GM12891 (cell line): Measurements from ENCODE around the gene DLGAP1.

Experiments used
- DNase-seq: peaks from one replicate; pipeline ENCODE4 v3.0.0; 2011; ENCODE audit warnings: low spot score; ENCODE audit not compliant: insufficient read length
- FAIRE-seq: peaks from 2 replicates; lab custom pipeline; 2011; peaks lifted over from hg19 to GRCh38; lab: Jason Lieb, UNC
- PAX5 ChIP-seq: IDR thresholded peaks from 2 replicates; pipeline ENCODE4 v1.6.1; 2011; ENCODE audit warnings: low read length, moderate library complexity, mild to moderate bottlenecking; ENCODE audit not compliant: insufficient read depth, severe bottlenecking
- POLR2A ChIP-seq: IDR thresholded peaks from 2 replicates; pipeline ENCODE4 v1.6.1; 2011; ENCODE audit warnings: low read depth, low read length, control low read depth
- POLR2AphosphoS5 ChIP-seq: IDR thresholded peaks from 2 replicates; pipeline ENCODE4 v1.6.1; 2011; ENCODE audit warnings: low read depth, low read length, control low read depth
- POU2F2 ChIP-seq: IDR thresholded peaks from 2 replicates; pipeline ENCODE4 v1.6.1; 2011; ENCODE audit warnings: low read depth, mild to moderate bottlenecking, control low read depth, low read length, moderate library complexity
- SPI1 ChIP-seq: IDR thresholded peaks from 2 replicates; pipeline ENCODE4 v1.6.1; 2011; ENCODE audit warnings: low read depth, low read length, control low read depth
- TAF1 ChIP-seq: IDR thresholded peaks from 2 replicates; pipeline ENCODE4 v1.6.1; 2011; ENCODE audit warnings: low read depth, low read length, control low read depth

Gene DLGAP1

DNA sequence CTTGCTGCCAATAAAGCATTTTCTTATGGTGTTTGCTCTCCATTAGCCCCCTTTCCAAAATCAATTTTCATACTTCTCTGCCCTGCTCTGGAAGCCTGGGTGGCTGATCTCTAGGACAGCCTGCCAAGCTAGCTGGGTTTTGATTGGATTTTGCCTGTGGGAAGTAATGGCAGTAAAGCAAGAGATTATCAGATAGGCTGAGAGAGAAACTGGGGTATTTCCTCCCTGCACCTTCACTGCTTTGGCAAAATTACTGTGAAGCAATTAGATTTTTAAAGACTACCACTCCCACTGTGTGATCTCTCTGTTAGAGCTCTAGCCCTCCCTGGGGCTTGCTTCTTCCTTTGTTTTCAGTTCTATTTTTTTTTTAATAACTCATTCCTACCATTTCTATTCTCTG is 223.8 kb downstream of the DLGAP1 start:
- DNase-seq (no peak), FAIRE-seq (no peak)
- no peak for TF ChIP-seq POU2F2
- no peak for TF ChIP-seq PAX5
- no peak for TF ChIP-seq POLR2AphosphoS5
- TF ChIP-seq POLR2A, result no peak
- no peak for TF ChIP-seq SPI1
- TF ChIP-seq TAF1, result no peak

DNA sequence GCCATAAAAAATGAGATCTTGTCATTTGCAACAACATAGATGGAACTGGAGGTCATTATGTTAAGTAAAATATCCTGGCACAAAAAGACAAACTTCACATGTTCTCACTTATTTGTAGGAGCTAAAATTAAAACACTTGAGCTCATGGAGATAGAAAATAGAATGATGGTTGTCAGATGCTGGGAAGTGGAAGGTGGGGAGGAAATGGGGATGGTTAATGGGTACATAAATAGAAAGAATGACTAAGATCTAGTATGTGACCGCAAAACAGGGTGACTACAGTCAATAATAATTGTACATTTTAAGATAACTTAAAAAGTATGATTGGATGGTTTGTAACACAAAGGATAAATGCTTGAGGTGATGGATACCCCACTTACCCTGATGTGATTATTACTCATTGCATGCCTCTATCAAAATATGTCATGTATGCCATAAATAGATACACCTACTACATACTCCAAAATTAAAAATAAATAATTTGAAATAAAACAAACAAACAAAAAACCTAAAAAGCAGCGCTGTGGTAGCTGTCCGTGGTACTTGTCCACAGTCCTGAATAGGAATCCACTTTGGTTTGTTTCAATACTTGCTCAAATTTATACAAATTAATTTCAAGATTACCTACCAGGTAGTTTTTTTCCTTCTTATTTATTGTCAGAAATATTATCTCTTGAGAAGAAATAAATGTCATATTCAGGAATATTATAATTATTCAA is 224.5 kb downstream of the DLGAP1 start:
- DNase-seq (no peak), FAIRE-seq (no peak)
- TF ChIP-seq POU2F2 (no peak), SPI1 (no peak), POLR2A (no peak), POLR2AphosphoS5 (no peak), TAF1 (no peak), PAX5 (no peak)

DNA sequence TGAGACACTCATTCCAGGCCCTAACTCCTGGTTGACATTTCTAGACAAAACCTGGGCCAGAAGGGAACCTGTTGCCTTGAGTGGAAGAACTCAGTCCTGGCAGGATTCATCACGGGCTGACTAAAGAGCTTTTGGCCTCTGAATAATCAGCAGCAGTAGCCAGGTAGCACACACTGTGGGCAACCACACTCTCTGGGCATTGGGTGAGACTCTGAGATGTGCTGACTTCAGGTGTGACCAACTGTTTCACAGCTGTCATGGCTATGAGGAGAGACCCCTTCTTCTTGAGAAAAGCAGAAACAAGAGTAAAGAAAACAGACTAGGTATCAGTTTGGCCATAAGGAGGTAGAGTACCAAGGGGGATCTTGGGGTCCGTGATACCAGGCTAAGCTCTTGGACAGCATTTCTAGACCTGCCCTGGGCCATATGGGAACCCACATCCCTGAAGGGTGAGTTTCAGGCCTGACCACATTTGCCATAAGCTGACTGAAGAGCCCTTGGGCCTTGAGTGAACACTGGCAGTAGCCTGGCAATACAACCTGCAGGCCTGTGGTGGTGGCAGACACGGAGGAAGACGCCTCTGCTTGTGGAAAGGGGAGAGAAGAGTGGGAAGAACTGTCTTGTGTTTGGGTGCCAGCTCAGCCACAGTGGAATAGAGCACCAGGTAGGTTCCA is 230.9 kb downstream of the DLGAP1 start:
- DNase-seq (no peak), FAIRE-seq (no peak)
- TF ChIP-seq SPI1 (no peak), POLR2AphosphoS5 (no peak), POLR2A (no peak), POU2F2 (no peak), PAX5 (no peak), TAF1 (no peak)

DNA sequence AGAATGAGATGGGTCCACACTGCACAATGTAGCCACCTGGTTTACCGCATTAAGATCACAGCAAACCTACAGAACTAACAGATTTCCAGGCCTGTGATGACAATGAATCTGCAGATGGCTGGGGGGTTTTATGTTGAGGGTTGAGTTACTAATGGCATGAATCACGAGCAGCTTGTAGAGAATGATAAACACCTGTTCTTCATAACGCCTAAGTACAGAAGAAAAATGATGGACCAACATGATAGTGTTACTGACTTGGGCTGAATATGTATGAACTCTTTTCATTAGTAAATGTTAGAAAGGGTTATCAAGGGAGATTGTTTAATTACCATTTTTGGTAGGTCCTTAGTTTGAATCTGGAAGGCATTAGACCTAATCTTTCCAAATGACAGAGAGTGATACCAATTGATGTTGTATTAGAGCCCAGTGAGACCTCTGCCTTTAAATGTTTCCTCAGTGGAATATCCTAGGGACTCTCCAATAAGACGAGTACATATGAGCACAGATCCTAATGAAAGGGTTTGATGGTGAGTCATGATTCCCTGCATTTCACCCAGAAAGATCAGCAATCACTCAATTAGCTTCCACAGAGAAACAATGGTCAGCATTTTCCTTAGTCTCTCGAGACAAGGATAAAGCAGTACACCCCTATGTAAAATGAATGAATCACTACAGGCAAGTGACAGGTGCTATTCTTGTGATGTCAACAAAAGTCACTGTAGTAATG is 243.8 kb downstream of the DLGAP1 start:
- DNase-seq (no peak), FAIRE-seq (no peak)
- TF ChIP-seq TAF1, result no peak
- TF ChIP-seq SPI1, result no peak
- no peak for TF ChIP-seq POU2F2
- TF ChIP-seq POLR2AphosphoS5, result no peak
- TF ChIP-seq POLR2A, result no peak
- TF ChIP-seq PAX5, result no peak

DNA sequence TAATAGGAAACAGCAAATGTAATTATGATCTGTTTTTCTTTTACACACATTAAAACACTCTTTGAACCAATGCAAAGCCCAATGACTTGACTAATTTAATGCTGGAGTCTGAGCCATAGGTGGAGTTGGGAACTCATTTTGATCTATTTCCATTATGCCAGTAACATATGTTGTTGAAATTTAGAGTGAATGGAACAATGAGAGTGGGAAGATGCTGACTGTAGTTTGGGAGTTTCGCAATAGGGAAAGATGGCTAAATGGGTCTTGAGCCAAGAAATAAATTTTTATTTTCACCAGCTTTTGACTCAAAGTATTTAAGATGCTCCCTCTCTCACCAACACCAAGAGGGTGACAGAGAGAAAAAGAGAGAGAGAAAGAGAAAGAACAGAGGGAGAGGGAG is 246.7 kb downstream of the DLGAP1 start:
- TF ChIP-seq POLR2AphosphoS5 (no peak), POLR2A (no peak), SPI1 (no peak), POU2F2 (no peak), TAF1 (no peak), PAX5 (no peak)
- FAIRE-seq (no peak), DNase-seq (no peak)

DNA sequence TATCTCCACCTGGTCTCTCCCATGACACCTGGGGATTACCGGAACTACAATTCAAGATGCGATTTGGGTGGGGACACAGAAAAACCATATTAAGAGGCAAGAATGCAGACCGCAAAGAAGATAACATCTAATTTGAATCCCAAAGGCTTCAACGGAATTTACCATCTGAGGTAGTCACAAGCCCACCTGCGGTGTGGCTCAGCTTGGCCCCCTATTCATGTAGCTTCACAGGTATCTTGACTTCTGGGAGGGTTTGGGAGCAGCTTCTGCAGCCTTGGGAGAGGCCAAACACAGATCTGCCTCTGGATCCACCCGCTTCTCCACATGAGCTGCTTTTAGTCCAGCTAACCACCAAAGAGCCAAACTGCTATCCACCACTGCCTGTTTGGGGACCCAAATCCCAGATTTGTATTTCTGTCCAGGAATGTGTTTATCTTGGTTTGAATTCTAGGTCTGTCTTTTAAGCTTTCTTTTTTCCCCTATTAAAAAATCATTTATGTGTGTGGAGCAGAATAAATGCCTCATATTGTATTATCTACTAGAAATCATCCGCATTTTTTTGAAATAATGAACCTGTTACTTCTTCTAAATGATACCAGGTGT is 247.6 kb downstream of the DLGAP1 start:
- FAIRE-seq (no peak), DNase-seq (no peak)
- TF ChIP-seq POLR2AphosphoS5 (no peak), POU2F2 (no peak), TAF1 (no peak), PAX5 (no peak)

DNA sequence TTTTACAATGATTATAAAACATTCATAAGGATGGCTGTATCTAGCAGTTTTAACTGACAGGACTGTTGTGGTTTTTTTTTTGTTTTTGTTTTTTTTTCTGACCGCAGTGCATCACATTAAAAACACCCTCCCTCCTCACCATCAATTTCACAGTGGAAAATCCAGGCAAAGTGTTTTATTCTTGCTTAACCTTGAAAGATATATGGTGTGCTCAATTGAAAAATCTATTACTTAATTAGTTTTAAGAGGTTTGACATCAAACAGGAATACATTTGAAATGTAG is 250.7 kb downstream of the DLGAP1 start:
- DNase-seq, result no peak
- TF ChIP-seq SPI1 (no peak), POLR2AphosphoS5 (no peak), TAF1 (no peak), PAX5 (no peak), POLR2A (no peak), POU2F2 (no peak)
- FAIRE-seq, result no peak

DNA sequence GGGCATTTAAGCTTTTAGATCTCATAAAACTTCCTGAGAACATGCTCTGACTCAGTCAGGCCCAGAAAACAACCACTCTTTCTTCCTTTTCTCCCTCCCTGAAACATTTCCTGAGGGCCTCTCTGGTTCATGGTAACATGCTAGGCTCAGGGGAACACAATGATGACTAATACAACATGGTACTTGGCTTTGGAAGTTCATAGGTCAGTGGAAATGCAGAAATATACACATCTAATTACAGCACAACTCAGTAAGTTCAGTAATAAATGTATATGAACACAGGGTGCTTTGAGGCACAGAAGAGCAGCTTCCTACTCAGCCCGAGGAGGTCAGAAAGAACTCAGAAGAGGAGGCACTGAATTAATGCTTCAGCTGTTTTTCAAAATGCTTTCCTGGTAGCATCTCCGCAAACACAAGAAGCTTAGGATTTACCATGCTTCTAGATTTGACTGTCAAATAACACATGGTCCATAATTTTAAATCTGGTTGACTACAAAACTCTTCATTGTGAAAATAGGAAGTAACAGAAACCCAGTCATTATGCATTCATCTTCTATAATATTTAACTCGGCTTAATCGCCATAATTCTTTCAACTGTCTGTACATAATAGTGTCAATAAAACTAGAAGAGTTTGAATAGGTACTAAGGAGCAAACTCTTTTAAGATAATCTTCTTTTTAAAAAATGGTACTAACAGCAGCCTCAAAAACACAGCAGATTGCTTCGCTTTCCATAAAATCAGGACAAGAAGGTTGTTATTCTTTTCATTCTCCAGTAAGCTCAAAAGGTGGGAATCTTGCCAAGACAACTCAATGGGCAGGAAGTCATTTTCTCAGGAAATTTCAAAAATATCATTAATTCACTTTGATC is 251.3 kb downstream of the DLGAP1 start:
- TF ChIP-seq TAF1 (no peak), POLR2A (no peak), PAX5 (no peak), POLR2AphosphoS5 (no peak), SPI1 (no peak), POU2F2 (no peak)
- no peak for FAIRE-seq
- DNase-seq, result no peak

DNA sequence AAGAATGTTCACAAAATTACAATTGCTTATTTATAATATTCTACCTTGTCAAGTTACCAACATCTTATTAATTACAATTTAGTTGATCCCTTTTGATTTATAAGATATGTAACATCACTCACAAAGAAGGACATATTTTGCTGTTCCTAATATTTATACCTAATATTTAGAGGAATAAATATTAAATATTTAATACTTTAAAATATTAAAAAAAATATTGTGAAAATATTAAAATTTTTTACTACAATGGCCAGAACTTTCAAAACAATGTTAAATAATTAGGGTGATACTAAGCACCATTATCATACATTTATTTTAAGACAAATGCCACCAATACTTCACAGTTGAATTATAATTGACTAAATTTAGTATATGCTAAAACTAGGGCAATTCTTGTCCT is 254.7 kb downstream of the DLGAP1 start:
- no peak for TF ChIP-seq PAX5
- no peak for TF ChIP-seq POU2F2
- no peak for TF ChIP-seq TAF1
- TF ChIP-seq POLR2A, result no peak
- no peak for TF ChIP-seq SPI1
- no peak for TF ChIP-seq POLR2AphosphoS5
- FAIRE-seq, result no peak
- DNase-seq, result no peak
